ENCODE data around the gene PMPCA. TPM values are rescaled to one million over a fixed set of nuclear protein-coding genes. Genes with fewer than 3 reads are reported as not detected.

Gene PMPCA
- total RNA-seq, 1 experiment from 2014 or later = 116 TPM

- Histone ChIP-seq H3K4me2 (ENCODE audit: low read length) (no peak overlapping the region), H3K79me2 (ENCODE audit: insufficient read depth, low read length) (no peaks in the 10 kb centered on the region), H3K27me3 (ENCODE audit: insufficient read depth, low read length) (no peaks in the 10 kb centered on the region), H3K9me3 (ENCODE audit: control insufficient read depth in 1 of 2, insufficient read depth in 1 of 2, low read depth in 1 of 2, low read length in 2 of 2) (no peaks in the 10 kb centered on the region), H4K20me1 (ENCODE audit: insufficient read depth) (no peaks in the 10 kb centered on the region), H3K36me3 (ENCODE audit: control insufficient read depth in 1 of 2, insufficient read depth in 2 of 2, low read length in 2 of 2) (peaks cover under 1 to 9% of the 10 kb centered on the region in 2 experiments; a peak in 3 of 4 replicates), H2AFZ (ENCODE audit: low read depth, low read length, poor library complexity, severe bottlenecking) (no peak overlapping the region), H3K9ac (ENCODE audit: low read length) (no peak overlapping the region), H3K4me1 (ENCODE audit: control insufficient read depth in 1 of 2, insufficient read depth in 2 of 2, low read length in 2 of 2) (no peaks in the 10 kb centered on the region), H3K4me3 (replicated peaks in 1 of 2; ENCODE audit: low read depth in 1 of 2, low read length in 2 of 2) (no peak overlapping the region), H3K27ac (ENCODE audit: low read depth, low read length) (no peak overlapping the region), H3K9me2 (ENCODE audit: insufficient read depth) (no peaks in the 10 kb centered on the region)
- BruUV-seq (replicated peaks) = TSS peak; percentile 17
- ATAC-seq (no peak), DNase-seq (ENCODE audit: low read depth, low spot score) (no peak)
- intact Hi-C loops (cut with micrococcal nuclease) = no loop called here
- CTCF ChIA-PET = no interaction called here
- RAD21 ChIA-PET (ENCODE audit: low non-redundant PET in 1 of 2, low total read pairs in 2 of 2, uncharacterized antibody in 2 of 2, unreplicated experiment in 2 of 2) = no interaction called here
- POLR2A ChIA-PET = no interaction called here
- TF ChIP-seq EZH2 (IDR thresholded peaks at IDR 0.05) = no peak
- no peak for TF ChIP-seq ZBTB33 (IDR thresholded peaks at IDR 0.05; ENCODE audit: extremely low read depth, insufficient replicate concordance, low read length)
- TF ChIP-seq CEBPB (IDR thresholded peaks at IDR 0.05; ENCODE audit: low read depth) = no peak
- TF ChIP-seq CBX3 (IDR thresholded peaks at IDR 0.05; ENCODE audit: low read depth) = no peak
- TF ChIP-seq, protein P1, sequence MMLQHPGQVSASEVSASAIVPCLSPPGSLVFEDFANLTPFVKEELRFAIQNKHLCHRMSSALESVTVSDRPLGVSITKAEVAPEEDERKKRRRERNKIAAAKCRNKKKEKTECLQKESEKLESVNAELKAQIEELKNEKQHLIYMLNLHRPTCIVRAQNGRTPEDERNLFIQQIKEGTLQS (IDR thresholded peaks at IDR 0.05) = no peak
Observed at GRCh38 chr9:136378170-136379002, 32.1 kb upstream of the PMPCA start.

- Histone ChIP-seq H3K4me2 (ENCODE audit: low read length) (no peak overlapping the region), H3K36me3 (ENCODE audit: control insufficient read depth in 1 of 2, insufficient read depth in 2 of 2, low read length in 2 of 2) (peaks cover 6 to 10% of the 10 kb centered on the region in 2 experiments; a peak in 3 of 4 replicates), H3K4me3 (replicated peaks in 1 of 2; ENCODE audit: low read depth in 1 of 2, low read length in 2 of 2) (no peak overlapping the region), H3K27ac (ENCODE audit: low read depth, low read length) (no peak overlapping the region), H3K4me1 (ENCODE audit: control insufficient read depth in 1 of 2, insufficient read depth in 2 of 2, low read length in 2 of 2) (no peaks in the 10 kb centered on the region), H3K9ac (ENCODE audit: low read length) (no peak overlapping the region), H3K9me3 (ENCODE audit: control insufficient read depth in 1 of 2, insufficient read depth in 1 of 2, low read depth in 1 of 2, low read length in 2 of 2) (no peaks in the 10 kb centered on the region), H2AFZ (ENCODE audit: low read depth, low read length, poor library complexity, severe bottlenecking) (no peak overlapping the region), H3K27me3 (ENCODE audit: insufficient read depth, low read length) (no peaks in the 10 kb centered on the region), H4K20me1 (ENCODE audit: insufficient read depth) (no peaks in the 10 kb centered on the region), H3K9me2 (ENCODE audit: insufficient read depth) (no peaks in the 10 kb centered on the region), H3K79me2 (ENCODE audit: insufficient read depth, low read length) (no peaks in the 10 kb centered on the region)
- ChIA-PET POLR2A (no interaction called here), RAD21 (ENCODE audit: low non-redundant PET in 1 of 2, low total read pairs in 2 of 2, uncharacterized antibody in 2 of 2, unreplicated experiment in 2 of 2) (no interaction called here), CTCF (no interaction called here)
- intact Hi-C loops (cut with micrococcal nuclease) = no loop called here
- TF ChIP-seq ELF1 (IDR thresholded peaks at IDR 0.05; ENCODE audit: borderline replicate concordance, low read depth) (no peak), EGR1 (IDR thresholded peaks at IDR 0.05; ENCODE audit: low read depth) (no peak), YY1 (IDR thresholded peaks at IDR 0.05; ENCODE audit: extremely low read depth, insufficient replicate concordance, low read depth, low read length) (no peak), SP1 (IDR thresholded peaks at IDR 0.05; ENCODE audit: low read depth) (no peak), JUND (IDR thresholded peaks at IDR 0.05) (no peak), POLR2AphosphoS5 (IDR thresholded peaks at IDR 0.05; ENCODE audit: low read depth, low read length) (no peak), SRF (IDR thresholded peaks at IDR 0.05; ENCODE audit: low read depth) (no peak), ZNF274 (IDR thresholded peaks at IDR 0.05; ENCODE audit: low read depth, low read length) (no peak), ZFX (IDR thresholded peaks at IDR 0.05) (no peak)
- ATAC-seq (no peak), DNase-seq (ENCODE audit: low read depth, low spot score) (no peak)
- no TSS peak for BruUV-seq (replicated peaks)
Observed at GRCh38 chr9:136379003-136379287, 31.5 kb upstream of the PMPCA start.
